Measurements from ENCODE around the gene TPGS1. TPM values are rescaled to one million over a fixed set of nuclear protein-coding genes. Genes with fewer than 3 reads are reported as not detected.

TPGS1 gene
- total and polyA plus RNA-seq, 2 of the 8 experiments (the other 6 are each of a cell fraction or from before 2014, with no cell fraction given), result 9.1 to 10.6 TPM

GRCh38 chr19:483332-484072 lies 23.8 kb upstream of the TPGS1 start:
- FAIRE-seq, result no peak
- no peak overlapping the region for H3K14ac ChIP-seq (ENCODE audit: insufficient read length)
- TF ChIP-seq CBX8 (IDR thresholded peaks at IDR 0.05; ENCODE audit: borderline replicate concordance, low read depth, low read length), result no peak
- no peak for TF ChIP-seq ZNF274 (IDR thresholded peaks at IDR 0.05; ENCODE audit: borderline replicate concordance, extremely low read depth, low read length)
- TF ChIP-seq USF2 (IDR thresholded peaks at IDR 0.05; ENCODE audit: low read length), result no peak
- TF ChIP-seq KDM4A (IDR thresholded peaks at IDR 0.05; ENCODE audit: low read depth, low read length, severe bottlenecking), result no peak
- no peak for TF ChIP-seq BCL11A (IDR thresholded peaks at IDR 0.05; ENCODE audit: low read depth in 2 of 2, low read length in 2 of 2)
- no peak for TF ChIP-seq EGR1 (IDR thresholded peaks at IDR 0.05; ENCODE audit: borderline replicate concordance, low read depth, low read length)
- no peak for TF ChIP-seq POLR2AphosphoS5 (IDR thresholded peaks at IDR 0.05; ENCODE audit: low read depth, low read length)
- no peak for TF ChIP-seq KDM1A (IDR thresholded peaks at IDR 0.05; ENCODE audit: borderline replicate concordance, low read length)
- TF ChIP-seq TCF12 (IDR thresholded peaks at IDR 0.05; ENCODE audit: low read depth, low read length), result no peak

More at GRCh38 chr19:483332-484072, 23.8 kb upstream of the TPGS1 start:
- 83% methylated on average over 21 of the region's 21 CpGs; no CpG with 5 or more reads in 1 of the 2 experiments for WGBS, 2 experiments (ENCODE audit: extremely low coverage in 1 of 2, insufficient coverage in 1 of 2, insufficient read length in 1 of 2, insufficient replicate concordance in 2 of 2, low coverage in 1 of 2, low lambda C conversion rate in 2 of 2, missing lambda C conversion rate in 1 of 2)
- peaks cover 0 to 14% (median 10%) of the 10 kb centered on the region in 4 experiments; a peak in 6 of 7 replicates for H3K4me1 ChIP-seq (replicated peaks in 1 of 4; ENCODE audit: control insufficient read depth in 3 of 4, insufficient read depth in 4 of 4, low read length in 3 of 4)
- no peak overlapping the region for H2BK5ac ChIP-seq (ENCODE audit: low read depth, low read length)
- no peak overlapping the region for H3K9ac ChIP-seq (replicated peaks in 1 of 4; ENCODE audit: extremely low read depth in 1 of 4, low read depth in 3 of 4, low read length in 3 of 4)
- no peak overlapping the region for H2AFZ ChIP-seq (ENCODE audit: low read length)
- no peak overlapping the region for H3K23ac ChIP-seq (ENCODE audit: insufficient read length)
- ChIA-PET POLR2A (ENCODE audit: partially characterized antibody) (interaction anchor here (1.1 to 1.8 kb wide), 2 partner anchors 14 to 99 kb away, joined by 3 to 6 read pairs; no protein-coding TSS in a partner anchor), CTCF (ENCODE audit: partially characterized antibody) (interaction anchor here (0.7 to 5.8 kb wide), 9 partner anchors 12 to 112 kb away, joined by 3 to 23 read pairs (median 4); no protein-coding TSS in a partner anchor)
- H3K9me3 ChIP-seq (ENCODE audit: insufficient read depth in 2 of 2, low read depth in 1 of 2, low read length in 1 of 2), result peaks cover 0 to 9% of the 10 kb centered on the region in 2 experiments; a peak in 2 of 4 replicates
- H3K56ac ChIP-seq (replicated peaks; ENCODE audit: insufficient read length, low read depth, low read length), result no peak overlapping the region
- no peak overlapping the region for H2BK120ac ChIP-seq (replicated peaks; ENCODE audit: low read depth, low read length)
- no peak overlapping the region for H3K18ac ChIP-seq (ENCODE audit: extremely low read depth, low read length)
- no peak overlapping the region for H4K91ac ChIP-seq (replicated peaks; ENCODE audit: insufficient read length, low read length)
- no peak overlapping the region for H2BK12ac ChIP-seq (ENCODE audit: low read depth, low read length)
- H4K5ac ChIP-seq (ENCODE audit: insufficient read length, low read depth, low read length), result no peak overlapping the region
- DNase-seq (ENCODE audit: low read depth in 1 of 2, low spot score in 2 of 2), result no peak
- no peak overlapping the region for H3K27ac ChIP-seq (ENCODE audit: low read depth, low read length)
- H2AK5ac ChIP-seq (ENCODE audit: low read depth, low read length), result no peak overlapping the region
- H3K27me3 ChIP-seq (replicated peaks in 1 of 4; ENCODE audit: control insufficient read depth in 3 of 4, extremely low read depth in 1 of 4, insufficient read depth in 3 of 4, low read length in 3 of 4), result no peaks in the 10 kb centered on the region; a peak in 1 of 7 replicates
- H3K4me3 ChIP-seq (ENCODE audit: extremely low read depth in 1 of 4, insufficient read depth in 2 of 4, low read depth in 3 of 4, low read length in 4 of 4), result no peak overlapping the region
- H3K79me2 ChIP-seq (ENCODE audit: control insufficient read depth in 1 of 2, insufficient read depth in 2 of 2, low read length in 2 of 2), result no peaks in the 10 kb centered on the region
- H3K4ac ChIP-seq (replicated peaks; ENCODE audit: insufficient read length, low read depth, low read length), result no peak overlapping the region
- H3K79me1 ChIP-seq (ENCODE audit: low read depth, low read length), result no peaks in the 10 kb centered on the region; the same call in 1 of the 2 replicates
- H4K20me1 ChIP-seq (replicated peaks in 1 of 2; ENCODE audit: control insufficient read depth in 1 of 2, insufficient read depth in 2 of 2, low read length in 2 of 2), result peaks cover 0 to 2% of the 10 kb centered on the region in 2 experiments
- no peak overlapping the region for H2BK15ac ChIP-seq (ENCODE audit: low read length)
- peaks cover 7% of the 10 kb centered on the region; the same call in 1 of the 2 replicates for H3K23me2 ChIP-seq (ENCODE audit: low read depth, low read length)
- H4K8ac ChIP-seq (ENCODE audit: extremely low read depth, insufficient read depth, low read length), result no peak overlapping the region
- H3K36me3 ChIP-seq (ENCODE audit: control insufficient read depth in 2 of 4, insufficient read depth in 4 of 4, low read length in 3 of 4), result no peaks in the 10 kb centered on the region
- H3K4me2 ChIP-seq (ENCODE audit: insufficient read depth in 1 of 2, low read depth in 2 of 2, low read length in 2 of 2), result no peak overlapping the region
- no peak overlapping the region for H2BK20ac ChIP-seq (ENCODE audit: low read length)
